CD4-positive, alpha-beta T cell (primary cell): ENCODE data around the gene SPOPL. TPM values are rescaled to one million over a fixed set of nuclear protein-coding genes. Genes with fewer than 3 reads are reported as not detected.

Source experiments
- ATAC-seq: fragments of 200-7000 bp; cut with Tn5 transposase; one replicate; pipeline ENCODE4 v1.10.0; 2022; ENCODE audit warnings: mild to moderate bottlenecking; ENCODE audit not compliant: poor library complexity
- CTCF ChIA-PET: fragments of 350-600 bp; sonication (Branson Sonifier 250); formaldehyde crosslinking; loops from one replicate; lab custom pipeline; 2021; ENCODE audit warnings: antibody characterized with exemption, inconsistent platforms; lab: Charles Lee
- POLR2A ChIA-PET: fragments of 350-600 bp; sonication (Branson Sonifier 250); formaldehyde crosslinking; loops from one replicate; lab custom pipeline; 2021; ENCODE audit warnings: antibody characterized with exemption, inconsistent platforms; lab: Charles Lee
- DNase-seq, 14 experiments: peaks; one replicate each; pipeline ENCODE4 v3.0.0-alpha.2; 2013 to 2020; ENCODE audit warnings: mixed read lengths in 2 of 14
- H3K27ac ChIP-seq, 2 donors: one replicate each; pipeline versions ENCODE4 v1.5.1 to v1.7.0; 2013; ENCODE audit warnings: low read length in 2 of 2, low read depth in 1 of 2, mild to moderate bottlenecking in 1 of 2
- H3K27me3 ChIP-seq, 2 experiments: 1 replicate in 1 of 2; 2 replicates in 1 of 2; pipeline versions ENCODE4 v1.6.1 to v1.7.0; 2013; ENCODE audit warnings: low read length in 2 of 2, control low read depth in 1 of 2, mild to moderate bottlenecking in 1 of 2, moderate library complexity in 1 of 2; ENCODE audit not compliant: insufficient read depth in 2 of 2, control insufficient read depth in 1 of 2
- H3K36me3 ChIP-seq: one replicate; pipeline ENCODE4 v1.6.1; 2013; ENCODE audit warnings: low read length, control low read depth; ENCODE audit not compliant: insufficient read depth
- H3K4me1 ChIP-seq: one replicate; pipeline ENCODE4 v1.6.1; 2013; ENCODE audit warnings: low read length, control low read depth; ENCODE audit not compliant: insufficient read depth
- H3K4me3 ChIP-seq: one replicate; pipeline ENCODE4 v1.5.1; 2013; ENCODE audit warnings: mild to moderate bottlenecking, low read length, moderate library complexity
- H3K9me3 ChIP-seq, 2 experiments: 1 replicate in 1 of 2; 2 replicates in 1 of 2; pipeline versions ENCODE4 v1.6.1 to v1.7.0; 2013; ENCODE audit warnings: low read length in 2 of 2, mild to moderate bottlenecking in 2 of 2, control low read depth in 1 of 2, moderate library complexity in 1 of 2; ENCODE audit not compliant: control insufficient read depth in 1 of 2, insufficient read depth in 1 of 2
- H3K27ac Mint-ChIP-seq: one replicate; pipeline ENCODE4 v1.8.0; 2020; ENCODE audit warnings: mixed read lengths
- H3K27me3 Mint-ChIP-seq: one replicate; pipeline ENCODE4 v1.8.0; 2021; ENCODE audit warnings: mixed read lengths
- H3K36me3 Mint-ChIP-seq: one replicate; pipeline ENCODE4 v1.8.0; 2021; ENCODE audit warnings: low read depth, mixed read lengths
- H3K4me1 Mint-ChIP-seq: one replicate; pipeline ENCODE4 v1.8.0; 2021; ENCODE audit warnings: low read depth, mixed read lengths
- H3K4me3 Mint-ChIP-seq: one replicate; pipeline ENCODE4 v1.8.0; 2020; ENCODE audit warnings: mild to moderate bottlenecking, mixed read lengths
- H3K9me3 Mint-ChIP-seq: one replicate; pipeline ENCODE4 v1.8.0; 2020; ENCODE audit warnings: mixed read lengths
- intact Hi-C, 2 experiments: fragments of 100-400 bp; cut with DNase I in 1 of 2; cut with micrococcal nuclease in 1 of 2; formaldehyde crosslinking; loops; one replicate each; pipeline versions ENCODE4 v1.15.1 to v1.9.0; 2023 to 2025; cut with DNase I, micrococcal nuclease
- total RNA-seq, 174 experiments: library from RNA in 2 of 174; stranded (reverse) in 2 of 174; gene quantifications; one replicate each; pipeline ENCODE4 v1.2.3 and lab custom pipeline; 2021 to 2026
- TF ChIP-seq, protein P1 (sequence below): fragments of 200-600 bp; IDR thresholded peaks from one replicate; pipeline ENCODE4 v1.8.0; 2022; ENCODE audit warnings: antibody characterized with exemption, mild to moderate bottlenecking

SPOPL gene
- total RNA-seq, 2 experiments from 2014 or later: 12.0 to 13.2 TPM

GRCh38 chr2:138581909-138582308 is 80.3 kb downstream of the SPOPL start:
- peaks cover 62% of the 10 kb centered on the region for H3K36me3 Mint-ChIP-seq
- DNase-seq (no peak), ATAC-seq (no peak)
- H3K4me1 ChIP-seq: no peaks in the 10 kb centered on the region
- intact Hi-C loops: no loop called here
- no peak overlapping the region for H3K27ac ChIP-seq
- no peaks in the 10 kb centered on the region for H3K27me3 Mint-ChIP-seq
- peaks cover 0 to 3% of the 10 kb centered on the region in 2 experiments for H3K9me3 ChIP-seq
- no peaks in the 10 kb centered on the region for H3K36me3 ChIP-seq
- no peak overlapping the region for H3K4me3 Mint-ChIP-seq
- no peak overlapping the region for H3K4me3 ChIP-seq
- H3K27me3 ChIP-seq: no peaks in the 10 kb centered on the region
- ChIA-PET CTCF (no interaction called here), POLR2A (no interaction called here)
- H3K27ac Mint-ChIP-seq: no peak overlapping the region
- H3K4me1 Mint-ChIP-seq: no peaks in the 10 kb centered on the region
- H3K9me3 Mint-ChIP-seq: peaks cover 4% of the 10 kb centered on the region
- TF ChIP-seq, protein P1, sequence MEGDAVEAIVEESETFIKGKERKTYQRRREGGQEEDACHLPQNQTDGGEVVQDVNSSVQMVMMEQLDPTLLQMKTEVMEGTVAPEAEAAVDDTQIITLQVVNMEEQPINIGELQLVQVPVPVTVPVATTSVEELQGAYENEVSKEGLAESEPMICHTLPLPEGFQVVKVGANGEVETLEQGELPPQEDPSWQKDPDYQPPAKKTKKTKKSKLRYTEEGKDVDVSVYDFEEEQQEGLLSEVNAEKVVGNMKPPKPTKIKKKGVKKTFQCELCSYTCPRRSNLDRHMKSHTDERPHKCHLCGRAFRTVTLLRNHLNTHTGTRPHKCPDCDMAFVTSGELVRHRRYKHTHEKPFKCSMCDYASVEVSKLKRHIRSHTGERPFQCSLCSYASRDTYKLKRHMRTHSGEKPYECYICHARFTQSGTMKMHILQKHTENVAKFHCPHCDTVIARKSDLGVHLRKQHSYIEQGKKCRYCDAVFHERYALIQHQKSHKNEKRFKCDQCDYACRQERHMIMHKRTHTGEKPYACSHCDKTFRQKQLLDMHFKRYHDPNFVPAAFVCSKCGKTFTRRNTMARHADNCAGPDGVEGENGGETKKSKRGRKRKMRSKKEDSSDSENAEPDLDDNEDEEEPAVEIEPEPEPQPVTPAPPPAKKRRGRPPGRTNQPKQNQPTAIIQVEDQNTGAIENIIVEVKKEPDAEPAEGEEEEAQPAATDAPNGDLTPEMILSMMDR: no peak

DNA sequence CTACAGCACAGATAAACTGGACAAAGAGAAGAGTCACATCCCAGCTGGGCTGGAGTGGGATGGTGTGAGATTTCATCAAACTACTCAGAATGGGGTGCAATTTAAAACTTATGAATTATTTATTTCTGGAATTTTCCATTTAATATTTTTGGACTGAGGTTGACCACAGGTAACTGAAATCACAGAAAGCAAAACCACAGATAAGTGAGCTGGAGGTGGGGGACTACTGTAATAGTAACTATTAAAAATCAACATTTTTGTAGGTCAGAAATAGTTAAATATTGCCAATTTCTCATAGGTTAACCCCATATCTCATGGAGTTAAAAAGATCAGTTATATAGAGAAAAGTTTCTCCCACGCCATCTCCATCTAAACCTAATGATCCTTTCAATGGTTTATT is 88.1 kb downstream of the SPOPL start:
- DNase-seq: no peak
- Mint-ChIP-seq H3K9me3 (no peaks in the 10 kb centered on the region), H3K27ac (no peak overlapping the region), H3K36me3 (peaks cover 5% of the 10 kb centered on the region), H3K4me1 (no peaks in the 10 kb centered on the region), H3K4me3 (no peak overlapping the region), H3K27me3 (no peaks in the 10 kb centered on the region)
- H3K36me3 ChIP-seq: no peaks in the 10 kb centered on the region
- ChIA-PET POLR2A (no interaction called here), CTCF (no interaction called here)
- no peak overlapping the region for H3K4me3 ChIP-seq
- intact Hi-C loops: no loop called here
- no peak for ATAC-seq
- H3K27ac ChIP-seq: no peak overlapping the region
- no peaks in the 10 kb centered on the region for H3K27me3 ChIP-seq
- no peaks in the 10 kb centered on the region for H3K9me3 ChIP-seq
- no peaks in the 10 kb centered on the region for H3K4me1 ChIP-seq
- TF ChIP-seq, protein P1: no peak

GRCh38 chr2:138596403-138596802 is 94.8 kb downstream of the SPOPL start:
- CTCF ChIA-PET: interaction anchor here (1.7 kb wide), 1 partner anchor 33 kb away, joined by 4 read pairs; no protein-coding TSS in a partner anchor

More at GRCh38 chr2:138596403-138596802, 94.8 kb downstream of the SPOPL start:
- Histone ChIP-seq H3K27ac (no peak overlapping the region), H3K4me3 (no peak overlapping the region), H3K36me3 (no peaks in the 10 kb centered on the region), H3K9me3 (no peaks in the 10 kb centered on the region), H3K27me3 (no peaks in the 10 kb centered on the region), H3K4me1 (no peaks in the 10 kb centered on the region)
- POLR2A ChIA-PET: no interaction called here
- Mint-ChIP-seq H3K9me3 (no peaks in the 10 kb centered on the region), H3K27me3 (no peaks in the 10 kb centered on the region), H3K4me1 (no peaks in the 10 kb centered on the region), H3K4me3 (no peak overlapping the region), H3K36me3 (no peaks in the 10 kb centered on the region), H3K27ac (no peak overlapping the region)
- intact Hi-C loops: no loop called here
- TF ChIP-seq, protein P1: no peak
- ATAC-seq: no peak
- no peak for DNase-seq
